GM10266 (cell line): ENCODE results near the gene NRXN3.

Experiments used
- DNase-seq: peaks from one replicate; pipeline ENCODE4 v3.0.0; 2012; ENCODE audit errors: extremely low spot score
- TF ChIP-seq, protein P1 (sequence below): IDR thresholded peaks from 2 replicates; pipeline ENCODE4 v1.5.1; 2012; ENCODE audit warnings: mild to moderate bottlenecking, low read depth; ENCODE audit not compliant: control insufficient read depth, insufficient read depth; ENCODE audit errors: missing control alignments

Gene NRXN3

GRCh38 chr14:78170203-78170602 is at the start of gene NRXN3:
TSS of gene NRXN3 (plus strand) at chr14:78170373. CDS start at chr14:78243094, 72,721 bp downstream.
- no peak for DNase-seq

GRCh38 chr14:78122436-78122835 is 47.7 kb upstream of the NRXN3 start:
- TF ChIP-seq, protein P1, sequence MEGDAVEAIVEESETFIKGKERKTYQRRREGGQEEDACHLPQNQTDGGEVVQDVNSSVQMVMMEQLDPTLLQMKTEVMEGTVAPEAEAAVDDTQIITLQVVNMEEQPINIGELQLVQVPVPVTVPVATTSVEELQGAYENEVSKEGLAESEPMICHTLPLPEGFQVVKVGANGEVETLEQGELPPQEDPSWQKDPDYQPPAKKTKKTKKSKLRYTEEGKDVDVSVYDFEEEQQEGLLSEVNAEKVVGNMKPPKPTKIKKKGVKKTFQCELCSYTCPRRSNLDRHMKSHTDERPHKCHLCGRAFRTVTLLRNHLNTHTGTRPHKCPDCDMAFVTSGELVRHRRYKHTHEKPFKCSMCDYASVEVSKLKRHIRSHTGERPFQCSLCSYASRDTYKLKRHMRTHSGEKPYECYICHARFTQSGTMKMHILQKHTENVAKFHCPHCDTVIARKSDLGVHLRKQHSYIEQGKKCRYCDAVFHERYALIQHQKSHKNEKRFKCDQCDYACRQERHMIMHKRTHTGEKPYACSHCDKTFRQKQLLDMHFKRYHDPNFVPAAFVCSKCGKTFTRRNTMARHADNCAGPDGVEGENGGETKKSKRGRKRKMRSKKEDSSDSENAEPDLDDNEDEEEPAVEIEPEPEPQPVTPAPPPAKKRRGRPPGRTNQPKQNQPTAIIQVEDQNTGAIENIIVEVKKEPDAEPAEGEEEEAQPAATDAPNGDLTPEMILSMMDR: no peak
- DNase-seq: no peak

More at GRCh38 chr14:78170203-78170602, at the start of gene NRXN3:
- TF ChIP-seq, protein P1: no peak

GRCh38 chr14:78123650-78124253 is 46.4 kb upstream of the NRXN3 start:
- TF ChIP-seq, protein P1: no peak
- no peak for DNase-seq

- TF ChIP-seq, protein P1: no peak
- no peak for DNase-seq
These were observed 42.2 kb upstream of the NRXN3 start for GRCh38 chr14:78127961-78128360.

GRCh38 chr14:78129375-78129774 is 40.8 kb upstream of the NRXN3 start:
- DNase-seq: no peak
- TF ChIP-seq, protein P1: no peak

DNA sequence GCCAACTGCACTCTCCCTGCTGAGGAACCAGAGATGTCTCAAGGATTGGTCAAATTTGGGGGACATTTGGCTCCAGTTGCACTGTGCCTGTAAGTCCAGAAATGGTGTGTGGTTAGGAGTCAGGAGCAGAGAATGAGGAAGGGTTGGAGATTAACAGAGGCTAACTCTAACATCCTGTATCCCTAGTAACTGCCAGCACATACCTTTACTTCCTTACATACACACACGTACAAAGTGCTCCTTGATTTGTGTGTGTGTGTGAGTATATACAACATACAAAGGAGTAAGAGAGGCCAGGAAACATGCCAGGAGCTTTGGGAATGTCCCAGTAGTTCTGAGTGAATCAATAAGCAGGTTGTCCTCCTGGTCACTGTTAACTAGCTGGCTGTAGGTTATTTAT is 39.8 kb upstream of the NRXN3 start:
- TF ChIP-seq, protein P1: no peak
- DNase-seq: no peak

DNA sequence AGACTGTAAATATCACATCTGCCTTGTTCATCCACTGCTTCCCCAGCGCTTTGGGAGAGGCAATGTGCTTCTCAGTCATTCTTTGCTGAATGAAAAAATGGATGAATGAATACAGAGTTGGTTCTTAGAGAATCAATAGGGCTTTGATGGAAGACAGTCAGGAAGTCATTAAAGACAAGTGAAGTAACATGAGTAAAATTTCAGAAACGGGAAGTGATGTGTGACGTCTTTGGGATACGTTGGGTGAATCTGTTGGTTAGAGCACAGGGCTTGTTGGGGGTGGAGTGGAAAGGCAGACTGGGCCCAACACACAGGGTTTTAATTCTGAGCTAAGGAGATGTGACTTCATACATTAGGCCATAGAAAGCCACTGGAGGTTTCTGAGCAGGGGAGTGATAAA is 39.0 kb upstream of the NRXN3 start:
- TF ChIP-seq, protein P1: no peak

More for the DNA sequence above, 39.0 kb upstream of the NRXN3 start:
- no peak for DNase-seq
